HL-60/S4 treated with phorbol 12-myristate 13-acetate at 8.2 ng/mL for 4 days and 3 days (cell line): Measurements from ENCODE around the gene ATP6V0C.
"Not testable (repeated sequence)": the region's sequence is repeated elsewhere in the genome, so short reads cannot be mapped to it uniquely, and the experiment has no call there.

Experiments used
- in situ Hi-C: fragments of 300-500 bp; cut with MboI; formaldehyde crosslinking; loops from 2 replicates; pipeline ENCODE4 v1.15.0; 2022; ENCODE audit warnings: low sequenced_read_pairs

ATP6V0C gene

DNA sequence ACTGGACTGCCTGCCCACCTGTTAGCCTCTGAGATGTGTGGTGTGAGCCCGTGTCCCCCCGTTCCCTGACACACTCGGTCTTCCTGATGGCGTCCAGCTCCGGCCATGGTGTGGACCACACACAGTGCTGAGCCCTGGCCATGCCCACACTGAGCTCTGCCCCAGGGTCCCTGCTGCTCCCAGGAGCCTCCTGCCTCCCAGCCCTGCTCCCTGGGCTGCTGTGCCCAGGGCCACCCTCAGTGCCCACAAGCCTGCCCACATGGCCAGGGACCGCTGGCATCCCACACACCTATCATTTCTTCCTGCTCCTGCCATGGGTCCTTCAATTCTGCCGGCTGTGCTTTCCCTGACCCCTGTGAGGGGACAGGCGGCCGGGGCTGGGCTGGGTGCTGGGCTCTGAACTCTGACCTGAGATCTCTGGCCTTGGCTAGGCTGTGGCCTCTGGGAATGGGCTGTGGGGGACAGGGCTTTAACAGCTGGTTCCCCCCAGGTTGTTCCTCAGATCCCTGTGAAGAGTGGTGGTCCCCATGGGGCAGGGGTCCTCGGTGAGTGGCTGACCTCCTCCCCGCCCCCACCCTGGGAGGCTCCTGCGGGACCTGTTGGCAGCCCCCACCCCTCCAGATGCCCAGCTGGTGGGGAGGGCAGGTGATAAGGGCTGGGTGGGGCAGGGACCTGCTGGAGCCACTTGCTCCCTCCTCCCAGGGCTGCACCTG lies 13.5 kb downstream of the ATP6V0C start:
- in situ Hi-C loops, result no loop called here

DNA sequence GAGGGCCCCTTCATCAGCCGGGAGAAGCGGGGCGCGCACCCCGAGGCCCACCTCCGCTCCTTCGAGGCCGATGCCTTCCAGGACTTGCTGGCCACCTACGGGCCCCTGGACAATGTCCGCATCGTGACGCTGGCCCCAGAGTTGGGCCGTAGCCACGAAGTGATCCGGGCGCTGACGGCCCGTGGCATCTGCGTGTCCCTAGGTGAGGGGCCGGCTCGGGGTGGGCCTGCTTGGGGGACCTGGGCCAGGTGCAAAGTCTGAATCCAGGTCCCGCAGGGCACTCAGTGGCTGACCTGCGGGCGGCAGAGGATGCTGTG lies 14.0 kb downstream of the ATP6V0C start:
- in situ Hi-C loops, result no loop called here

DNA sequence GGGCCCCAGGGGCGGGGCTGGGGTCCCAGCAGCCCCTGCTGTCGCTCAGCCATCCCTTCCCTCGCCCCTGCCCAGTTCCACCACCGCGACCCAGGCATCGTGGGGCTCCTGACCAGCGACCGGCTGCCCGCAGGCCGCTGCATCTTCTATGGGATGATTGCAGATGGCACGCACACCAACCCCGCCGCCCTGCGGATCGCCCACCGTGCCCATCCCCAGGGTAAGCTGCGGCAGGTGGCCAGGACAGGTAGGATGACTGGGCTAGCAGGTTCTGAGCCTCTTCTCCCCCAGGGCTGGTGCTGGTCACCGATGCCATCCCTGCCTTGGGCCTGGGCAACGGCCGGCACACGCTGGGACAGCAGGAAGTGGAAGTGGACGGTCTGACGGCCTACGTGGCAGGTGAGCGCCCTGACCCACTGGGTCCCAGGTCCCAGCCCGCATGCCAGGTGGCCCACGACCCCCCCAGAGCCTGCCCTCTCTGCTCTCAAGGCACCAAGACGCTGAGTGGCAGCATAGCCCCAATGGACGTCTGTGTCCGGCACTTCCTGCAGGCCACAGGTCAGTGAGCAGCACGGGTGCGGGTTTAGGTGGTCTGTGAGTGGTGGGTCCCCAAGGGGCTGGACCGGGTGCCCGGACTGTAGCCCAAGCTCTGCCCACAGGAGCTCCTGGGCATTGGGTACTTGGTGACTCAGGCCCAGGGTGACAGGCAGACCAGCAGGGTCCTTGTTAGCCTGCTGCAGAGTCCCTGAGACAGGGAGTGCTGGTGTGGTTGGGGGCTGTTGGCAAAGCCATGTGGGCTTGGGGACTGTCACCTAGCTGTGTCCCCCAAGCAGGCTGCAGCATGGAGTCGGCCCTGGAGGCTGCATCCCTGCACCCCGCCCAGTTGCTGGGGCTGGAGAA lies 14.7 kb downstream of the ATP6V0C start:
- in situ Hi-C loops, result no loop called here

DNA sequence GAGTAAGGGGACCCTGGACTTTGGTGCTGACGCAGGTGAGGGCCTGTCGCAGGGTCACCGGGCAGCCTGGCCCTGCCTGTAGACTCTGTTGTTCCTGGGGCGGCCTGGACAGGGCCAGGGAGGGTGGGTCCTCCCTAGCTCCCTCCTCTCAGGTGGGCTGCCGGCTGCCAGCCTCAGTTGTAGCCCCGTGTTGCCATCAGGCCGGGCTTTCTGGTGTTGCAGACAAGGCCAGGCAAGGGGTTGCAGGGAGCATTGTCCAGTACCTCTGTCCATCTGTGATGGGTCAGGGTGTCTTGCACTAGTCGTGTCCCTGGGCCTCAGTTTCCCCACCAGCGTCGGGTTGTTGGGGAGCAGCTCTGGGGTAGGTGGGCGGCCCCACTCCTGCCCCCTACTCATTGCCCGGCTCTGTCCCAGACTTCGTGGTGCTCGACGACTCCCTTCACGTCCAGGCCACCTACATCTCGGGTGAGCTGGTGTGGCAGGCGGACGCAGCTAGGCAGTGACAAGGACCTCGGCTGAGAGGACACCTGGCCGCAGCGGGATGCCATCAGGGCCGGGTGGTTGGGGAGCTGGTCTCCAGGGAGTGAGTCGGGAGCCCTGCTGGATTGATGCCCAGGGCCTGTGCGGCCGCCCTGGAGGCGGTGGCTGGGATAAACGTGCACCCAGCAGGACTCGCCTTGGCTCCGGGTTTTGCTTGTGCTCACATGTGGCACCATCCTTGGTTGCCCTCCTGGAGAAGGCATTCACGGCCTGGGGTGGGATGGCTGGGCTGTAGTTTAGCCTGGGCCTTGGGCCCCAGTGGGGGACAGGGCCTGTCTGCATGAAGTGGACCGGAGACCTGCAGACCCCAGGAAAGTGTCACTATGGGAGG lies 15.5 kb downstream of the ATP6V0C start:
- in situ Hi-C loops, result no loop called here

DNA sequence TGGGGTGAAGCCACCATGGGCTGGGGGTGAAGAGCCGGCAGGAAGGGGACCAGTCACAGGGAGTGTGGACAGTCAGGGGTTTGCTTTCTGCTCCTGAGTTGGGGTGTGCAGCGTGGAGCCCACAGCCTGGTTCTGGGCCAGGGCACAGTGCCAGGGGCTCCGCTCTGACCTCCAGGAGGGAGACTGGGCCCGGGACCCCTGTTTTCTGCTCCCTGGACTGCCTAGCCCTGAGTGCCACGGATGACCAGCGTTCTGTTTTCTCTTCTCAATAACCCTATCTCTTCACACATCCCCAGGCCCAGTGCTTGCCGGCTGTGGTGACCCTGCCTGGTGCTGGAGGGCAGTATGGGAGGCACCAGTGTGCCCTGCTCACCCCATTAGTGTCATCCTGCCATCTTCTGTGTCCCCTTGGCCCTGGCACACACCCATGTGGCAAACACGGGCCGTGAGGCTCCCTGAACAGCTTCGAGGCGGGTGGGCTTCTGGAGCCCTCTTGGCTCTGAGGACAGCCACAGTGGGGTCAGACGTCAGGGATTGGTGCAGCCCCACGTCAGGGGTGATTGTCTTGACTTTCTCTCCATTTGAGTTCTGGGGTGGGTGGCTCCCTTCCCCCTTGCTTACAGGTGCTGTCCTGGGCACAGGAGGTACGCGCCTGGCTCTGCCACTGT lies 16.3 kb downstream of the ATP6V0C start:
- in situ Hi-C loops, result no loop called here

DNA sequence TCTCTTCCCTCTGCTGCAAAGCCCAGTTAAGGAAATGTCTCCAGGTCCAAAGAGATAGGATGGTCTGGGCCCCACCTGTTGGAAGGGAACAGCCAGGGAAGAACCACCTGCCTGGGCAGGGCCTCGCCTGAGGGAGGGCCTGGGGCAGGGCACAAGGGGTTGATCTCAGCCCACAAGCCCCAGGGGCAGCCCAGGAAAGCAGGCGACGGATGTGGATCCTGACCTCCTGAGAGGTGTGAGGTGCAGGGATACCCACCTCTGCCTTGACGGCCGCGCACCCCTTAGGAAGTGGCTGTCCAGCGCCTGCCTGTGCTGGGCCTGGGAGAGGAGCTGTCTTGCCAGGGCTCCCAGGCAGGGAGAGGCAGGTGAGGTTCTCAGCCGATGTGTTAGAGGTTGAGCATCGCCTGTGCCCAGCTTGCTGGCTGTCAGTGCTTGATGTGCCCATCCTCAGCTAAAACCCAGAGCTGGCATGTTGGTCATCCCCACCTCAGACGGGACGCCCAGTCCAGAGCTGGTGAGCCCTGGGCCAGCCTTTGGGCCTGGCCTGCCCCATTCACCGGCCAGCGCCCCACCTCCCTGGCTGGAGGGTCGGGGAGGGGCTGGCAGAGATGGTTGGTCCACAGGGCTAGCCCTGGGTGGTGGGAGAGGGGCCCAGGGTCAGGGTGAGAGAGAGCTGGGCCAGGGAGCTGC lies 17.0 kb downstream of the ATP6V0C start:
- in situ Hi-C loops, result no loop called here

DNA sequence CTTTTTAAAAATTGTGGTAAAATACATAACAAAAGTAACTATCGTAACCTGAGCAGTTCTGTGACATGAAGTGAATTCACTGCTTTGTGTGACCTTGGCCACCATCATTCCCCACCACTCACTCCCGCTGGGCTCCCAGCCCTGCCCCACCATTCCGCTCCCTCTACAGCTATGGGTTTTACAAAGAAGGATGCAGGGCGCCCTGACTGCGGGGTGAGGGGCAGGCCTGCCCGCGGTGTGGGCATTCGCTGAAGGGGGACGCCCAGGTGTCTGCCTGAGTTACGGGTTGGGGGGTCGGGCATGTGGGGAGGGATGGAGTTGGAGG lies 17.6 kb downstream of the ATP6V0C start, which contains the start of gene CEMP1:
Gene CEMP1 (minus strand): TSS at position 38 of the 325 bp plus-strand sequence. CDS start 335 bp downstream, outside the sequence.
- in situ Hi-C loops, result no loop called here

DNA sequence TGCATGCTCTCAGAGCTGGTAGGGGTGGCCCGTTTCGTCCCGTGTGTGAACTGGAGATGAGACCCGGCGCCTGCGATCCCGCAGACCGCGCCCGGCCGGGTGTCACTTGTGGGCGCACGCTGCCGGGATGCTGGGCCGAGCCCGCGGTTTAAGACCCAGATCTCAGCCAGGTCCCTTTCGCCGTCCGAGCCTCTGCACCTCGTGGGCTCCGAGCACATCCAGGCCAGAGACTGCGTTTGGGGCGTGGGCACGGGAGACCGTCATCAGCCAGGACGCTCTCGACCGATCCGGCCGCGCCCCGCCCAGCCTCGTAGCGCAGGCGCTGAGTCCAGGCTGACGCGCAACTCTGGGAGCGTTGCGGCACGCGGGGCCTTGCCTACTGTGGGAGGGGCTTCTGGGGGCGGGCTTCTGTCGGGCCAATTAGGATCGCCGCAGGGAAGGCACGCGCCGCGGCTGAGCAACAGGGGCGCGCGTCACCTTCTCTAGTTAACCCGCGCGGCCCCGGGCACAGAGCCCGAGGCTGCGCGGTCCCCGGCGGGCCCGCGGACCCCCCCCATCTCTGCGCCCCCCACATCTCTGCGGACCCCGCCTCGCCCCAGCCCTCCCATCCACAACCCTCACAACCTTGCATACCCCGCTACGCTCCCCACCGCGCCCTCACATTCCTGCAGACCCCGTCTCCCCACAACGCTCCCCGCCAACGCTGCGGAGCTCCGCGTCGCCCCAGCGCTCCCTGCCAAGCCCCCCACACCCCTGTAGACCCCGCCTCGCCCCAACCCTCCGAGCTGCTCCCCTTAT lies 18.1 kb downstream of the ATP6V0C start:
- in situ Hi-C loops, result no loop called here

DNA sequence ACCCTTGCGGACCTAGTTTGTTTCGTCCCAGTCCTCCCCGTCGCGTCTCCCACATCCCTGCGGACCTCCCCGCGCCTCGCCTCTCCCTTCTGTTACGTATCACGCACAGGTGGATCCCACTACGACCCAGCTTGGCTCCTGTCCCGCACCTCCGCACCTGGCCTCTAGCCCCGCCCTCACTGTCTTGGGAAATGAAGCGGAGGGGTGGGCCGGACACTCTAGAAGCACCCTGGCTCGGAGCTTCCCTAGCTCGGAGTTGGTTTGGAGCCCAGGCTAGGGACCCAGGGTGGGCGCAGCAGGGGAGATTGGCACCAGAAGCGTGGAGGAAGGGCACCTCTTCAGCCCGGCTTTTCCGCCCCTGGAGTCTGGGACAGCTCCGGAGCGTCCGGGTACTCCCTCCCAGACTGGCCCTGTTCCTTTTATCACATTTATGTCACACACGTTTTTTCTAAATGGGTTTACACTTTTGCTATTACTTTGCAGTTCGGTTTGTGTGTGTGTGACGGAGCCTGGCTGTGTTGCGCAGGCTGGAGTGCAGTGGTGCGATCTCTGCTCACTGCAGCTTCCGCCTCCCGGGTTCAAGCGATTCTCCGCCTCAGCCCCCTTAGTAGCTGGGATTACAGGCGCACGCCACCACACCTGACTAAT lies 18.9 kb downstream of the ATP6V0C start:
- in situ Hi-C loops, result no loop called here

DNA sequence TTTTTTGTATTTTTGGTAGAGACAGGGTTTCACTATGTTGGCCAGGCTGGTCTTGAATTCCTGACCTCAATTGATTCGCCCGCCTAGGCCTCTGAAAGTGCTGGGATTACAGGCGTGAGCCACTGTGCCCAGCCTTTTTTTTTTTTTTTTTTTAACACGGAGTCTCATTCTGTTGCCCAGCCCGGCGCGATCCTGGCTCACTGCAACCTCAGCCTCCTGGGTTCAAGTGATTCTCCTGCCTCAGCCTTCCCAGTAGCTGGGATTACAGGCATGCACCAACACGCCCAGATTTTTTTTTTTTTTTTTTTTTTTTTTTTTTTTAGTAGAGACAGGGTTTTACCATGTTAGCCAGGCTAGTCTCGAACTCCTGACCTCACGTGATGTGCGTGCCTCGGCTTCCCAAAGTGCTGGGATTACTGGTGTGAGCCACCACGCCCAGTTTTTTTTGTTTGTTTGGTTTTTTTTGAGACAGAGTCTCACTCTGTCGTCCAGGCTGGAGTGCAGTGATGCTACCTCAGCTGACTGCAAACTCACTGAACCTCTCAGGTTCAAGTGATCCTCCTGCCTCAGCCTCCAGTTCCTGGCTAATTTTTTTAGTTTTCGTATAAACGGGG lies 19.5 kb downstream of the ATP6V0C start:
- in situ Hi-C loops, result not testable (repeated sequence)

DNA sequence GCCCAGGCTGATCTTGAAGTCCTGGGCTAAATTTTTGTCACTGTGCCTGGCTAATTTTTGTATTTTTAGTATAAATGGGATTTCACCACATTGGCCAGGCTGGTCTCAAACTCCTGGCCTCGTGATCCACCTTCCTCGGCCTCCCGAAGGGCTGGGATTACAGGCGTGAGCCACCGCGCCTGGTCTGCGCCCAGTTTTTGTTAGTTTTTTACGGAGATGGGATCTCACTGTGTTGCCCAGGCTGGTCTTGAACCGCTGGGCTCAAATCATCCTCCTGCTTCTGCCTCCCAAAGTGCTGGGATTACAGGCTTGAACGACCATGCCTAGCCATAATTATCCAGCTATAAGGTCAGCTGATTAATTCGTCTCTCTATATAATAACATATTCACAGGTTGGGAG lies 20.2 kb downstream of the ATP6V0C start:
- in situ Hi-C loops, result no loop called here

DNA sequence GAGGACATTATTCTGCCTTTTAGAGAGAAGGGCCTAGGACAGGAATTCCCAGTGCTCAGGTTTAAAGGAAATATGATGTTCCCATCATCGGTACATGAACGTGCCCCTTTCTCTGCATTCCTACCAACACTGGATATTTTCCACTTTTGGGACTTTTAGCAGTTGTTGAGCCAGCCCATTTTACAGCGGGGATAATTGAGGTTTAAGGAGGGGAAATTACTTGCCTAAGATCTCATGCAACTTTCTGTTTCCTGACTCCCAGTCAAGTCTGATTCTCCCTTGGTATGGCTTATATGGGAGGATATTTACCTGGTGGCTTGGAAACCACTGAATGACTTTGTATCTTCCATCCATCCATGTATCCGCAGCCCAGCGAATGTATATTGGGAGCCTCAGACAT lies 20.6 kb downstream of the ATP6V0C start:
- in situ Hi-C loops, result not testable (repeated sequence)

DNA sequence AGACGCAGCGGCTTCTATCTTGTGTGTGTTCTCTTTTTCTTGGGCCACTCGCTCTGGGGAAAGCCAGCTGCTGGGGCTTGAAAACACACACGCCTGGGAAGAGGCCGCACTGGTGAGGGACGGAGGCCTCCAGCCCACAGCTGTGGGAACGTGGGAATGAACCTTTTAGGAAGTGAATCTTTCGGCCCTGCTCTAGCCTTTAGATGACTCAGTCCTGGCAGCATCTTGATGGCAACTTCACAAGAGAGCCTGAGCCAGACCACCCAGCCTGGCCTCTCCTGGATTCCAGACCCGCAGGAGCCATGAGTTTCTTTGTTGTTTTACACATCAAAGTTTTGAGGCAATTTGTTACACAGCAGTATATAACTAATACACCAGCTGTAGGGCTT lies 21.9 kb downstream of the ATP6V0C start:
- in situ Hi-C loops, result no loop called here

DNA sequence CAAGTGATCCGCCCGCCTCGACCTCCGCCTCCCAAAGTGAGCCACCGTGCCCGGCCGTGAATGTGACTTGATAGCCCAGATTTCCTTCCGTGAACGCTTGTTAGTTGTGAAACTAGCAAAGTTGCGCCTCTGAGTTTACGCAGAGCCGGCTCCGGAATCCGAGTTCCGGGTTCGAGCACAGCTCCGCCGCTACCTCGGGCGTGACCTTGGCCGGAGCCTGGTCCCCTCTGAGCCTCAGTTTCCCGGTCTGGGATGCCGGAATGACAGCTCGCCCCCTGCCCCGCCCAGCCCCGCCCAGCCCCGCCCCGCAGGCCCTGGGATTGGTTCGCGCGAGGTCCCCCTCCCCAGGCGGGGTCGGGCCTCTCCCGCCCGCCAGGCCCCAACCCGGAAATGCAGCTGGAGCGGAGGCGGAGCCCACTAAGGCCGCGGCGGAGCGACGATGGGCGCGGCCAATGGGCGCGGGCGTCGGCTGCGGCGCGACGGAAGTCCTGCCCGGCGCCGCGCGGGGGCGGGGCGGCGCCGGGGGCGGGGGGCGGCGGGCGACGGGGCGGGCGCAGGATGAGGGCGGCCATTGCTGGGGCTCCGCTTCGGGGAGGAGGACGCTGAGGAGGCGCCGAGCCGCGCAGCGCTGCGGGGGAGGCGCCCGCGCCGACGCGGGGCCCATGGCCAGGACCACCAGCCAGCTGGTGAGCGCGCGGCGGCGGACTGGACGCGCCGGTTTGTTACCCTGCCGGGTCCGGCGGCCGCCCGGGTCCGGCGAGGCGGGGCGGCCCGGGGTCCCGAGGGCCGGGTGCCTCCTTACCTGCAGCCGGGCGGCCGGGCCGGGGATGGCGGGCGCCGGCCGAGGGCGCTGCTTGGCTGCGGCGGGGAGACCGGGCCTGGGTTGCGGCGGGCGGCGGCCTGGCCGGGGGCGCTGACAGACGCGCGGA lies 24.0 kb downstream of the ATP6V0C start, which contains the start of gene PDPK1:
Gene PDPK1 (plus strand): TSS at position 571 of the 929 bp plus-strand sequence. CDS start 92 bp downstream, at position 663.
- in situ Hi-C loops, result no loop called here

DNA sequence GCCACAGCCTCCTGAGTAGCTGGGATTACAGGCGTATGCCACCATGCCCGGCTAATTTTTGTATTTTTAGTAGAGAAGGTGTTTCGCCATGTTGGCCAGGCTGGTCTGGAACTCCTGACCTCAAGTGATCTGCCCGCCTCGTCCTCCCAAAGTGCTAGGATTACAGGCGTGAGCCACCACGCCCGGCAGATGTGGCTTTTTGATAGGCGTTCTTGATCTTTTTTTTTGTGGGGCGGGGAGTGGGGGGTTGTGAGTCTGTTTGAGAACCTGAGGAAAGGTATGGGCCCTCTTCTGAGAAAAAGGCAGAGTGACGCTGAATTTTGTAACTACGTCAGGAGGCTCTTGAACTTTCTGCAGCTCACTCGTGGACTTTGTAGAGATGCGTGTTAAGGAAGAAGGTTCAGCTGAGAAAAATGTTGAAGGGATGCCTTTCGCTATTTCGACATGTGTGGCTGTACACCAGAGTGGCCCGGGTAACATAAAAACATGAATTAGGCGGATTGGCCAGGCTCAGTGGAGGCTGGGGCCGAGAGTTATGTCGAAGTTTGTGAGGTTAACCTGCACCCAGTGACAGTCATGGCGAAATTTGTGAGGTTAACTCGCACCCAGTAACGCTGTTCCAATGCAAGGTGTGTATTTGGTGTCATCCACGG lies 25.6 kb downstream of the ATP6V0C start:
- in situ Hi-C loops, result not testable (repeated sequence)

DNA sequence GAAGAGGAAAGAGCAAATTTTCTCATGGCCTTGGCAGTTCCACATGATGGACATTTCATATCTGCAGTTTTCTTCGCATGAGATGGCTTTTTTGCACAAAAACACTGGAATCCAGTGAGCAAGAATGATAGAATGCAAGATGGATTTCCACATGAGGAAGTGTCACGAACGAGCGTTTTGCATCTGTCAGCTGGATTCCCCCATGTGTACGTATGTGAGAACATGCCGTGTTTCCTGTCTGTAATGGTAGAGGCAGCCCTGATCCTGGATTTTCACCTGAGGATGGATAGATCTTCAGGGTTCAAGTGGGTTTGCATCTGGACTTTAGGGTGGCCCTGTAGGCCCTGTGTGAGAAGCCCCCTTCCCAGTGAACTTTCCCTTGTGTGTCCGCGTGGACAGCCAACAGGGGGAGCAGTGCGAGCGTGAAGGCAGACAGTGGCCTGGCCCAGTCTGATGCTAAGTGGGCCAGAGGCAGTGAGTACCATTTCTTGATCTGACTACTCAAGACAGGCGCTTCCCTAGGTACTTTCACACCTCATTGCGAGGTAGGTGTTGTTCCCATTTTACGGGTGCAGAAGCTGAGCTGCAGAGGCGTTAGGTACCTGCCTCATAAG lies 26.2 kb downstream of the ATP6V0C start:
- in situ Hi-C loops, result not testable (repeated sequence)
